SKM-1 (cell line): ENCODE data around the gene ANK2.
A peak's percentile ranks its signal among the peaks of the same experiment; 100 is the strongest.

Experiments used
- DNase-seq: peaks from one replicate; lab custom pipeline; 2025; ENCODE audit not compliant: unreplicated experiment; lab: John Stamatoyannopoulos, UW

ANK2 gene

DNA sequence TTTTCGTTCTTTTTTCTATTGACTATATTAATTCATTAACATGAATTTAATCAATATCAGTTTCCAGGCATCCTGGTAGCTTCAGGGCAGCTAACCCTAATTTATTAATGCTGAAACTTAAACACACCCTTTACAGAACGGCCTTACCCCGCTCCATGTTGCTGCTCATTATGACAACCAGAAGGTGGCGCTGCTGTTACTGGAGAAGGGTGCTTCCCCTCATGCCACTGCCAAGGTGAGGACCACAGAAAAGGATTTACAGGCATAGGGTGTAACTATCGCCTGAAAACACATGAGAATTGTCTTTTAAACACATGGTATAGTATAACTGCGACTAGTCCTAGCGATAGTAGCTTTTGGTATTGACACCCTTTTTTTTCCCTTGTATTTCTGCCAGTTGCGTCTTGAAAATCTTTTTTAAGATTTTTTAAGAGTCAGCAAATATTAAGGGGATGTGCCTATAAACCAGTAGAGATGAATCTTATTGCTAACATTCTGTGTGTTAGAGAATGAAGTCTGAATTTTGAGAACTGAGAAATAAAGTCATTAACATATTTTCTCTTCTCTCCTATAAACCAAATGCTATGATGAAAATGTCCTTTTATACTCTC, 229.0 kb downstream of the ANK2 start:
- DNase-seq: peak; percentile 42

DNA sequence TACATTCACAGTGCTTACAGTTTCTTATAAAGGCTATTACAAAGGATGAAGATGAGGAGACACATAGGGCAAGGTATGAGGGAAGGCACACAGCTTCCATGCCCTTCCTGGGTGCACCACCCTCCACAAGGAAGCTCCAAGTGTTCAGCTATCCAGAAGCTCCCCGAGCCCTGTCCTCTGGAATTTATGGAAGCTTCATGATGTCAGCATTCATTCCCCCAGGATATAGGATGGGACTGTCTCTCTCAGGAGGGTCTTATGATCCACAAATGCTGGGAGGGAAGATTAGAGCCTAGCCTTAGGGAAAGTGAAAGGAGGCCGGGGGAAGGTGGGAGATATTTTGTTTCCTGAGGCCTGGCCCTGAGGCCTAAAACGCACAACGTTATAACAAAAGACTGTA, 236.0 kb downstream of the ANK2 start:
- DNase-seq: no peak

DNA sequence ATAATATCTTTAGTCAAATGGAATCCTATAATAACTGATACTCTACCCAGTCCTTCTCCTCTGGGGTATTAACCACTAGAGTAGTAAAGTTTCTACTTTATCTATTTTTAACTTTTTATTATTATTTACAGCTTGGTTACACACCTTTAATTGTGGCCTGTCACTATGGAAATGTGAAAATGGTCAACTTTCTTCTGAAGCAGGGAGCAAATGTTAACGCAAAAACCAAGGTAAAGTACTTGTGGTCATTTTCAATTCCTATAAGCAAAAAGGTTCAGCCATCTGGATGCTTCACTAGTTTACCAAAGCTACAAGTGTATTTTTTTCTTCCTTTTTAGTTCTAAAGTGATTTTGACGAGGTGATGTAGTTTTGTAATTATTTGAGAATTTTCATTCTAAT, 238.8 kb downstream of the ANK2 start:
- no peak for DNase-seq

DNA sequence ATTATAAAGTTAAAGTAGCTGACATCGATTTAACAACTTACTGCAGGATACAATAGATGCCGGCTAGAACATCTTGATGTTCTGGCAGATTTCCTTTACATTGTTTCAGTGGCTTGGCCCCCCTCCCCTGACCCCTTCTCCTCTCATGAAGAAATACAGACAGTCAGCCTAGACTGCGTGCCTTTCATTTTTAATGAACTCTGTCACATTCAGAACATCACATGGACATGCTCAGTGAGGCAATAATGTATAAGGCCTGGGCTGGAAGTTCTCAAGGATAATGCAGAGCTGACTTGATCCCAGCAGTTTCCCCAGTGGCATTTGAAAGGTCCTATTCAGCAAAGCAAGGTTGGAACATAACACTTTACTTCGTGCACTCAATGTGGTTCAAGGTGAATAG, 239.2 kb downstream of the ANK2 start:
- DNase-seq: no peak

DNA sequence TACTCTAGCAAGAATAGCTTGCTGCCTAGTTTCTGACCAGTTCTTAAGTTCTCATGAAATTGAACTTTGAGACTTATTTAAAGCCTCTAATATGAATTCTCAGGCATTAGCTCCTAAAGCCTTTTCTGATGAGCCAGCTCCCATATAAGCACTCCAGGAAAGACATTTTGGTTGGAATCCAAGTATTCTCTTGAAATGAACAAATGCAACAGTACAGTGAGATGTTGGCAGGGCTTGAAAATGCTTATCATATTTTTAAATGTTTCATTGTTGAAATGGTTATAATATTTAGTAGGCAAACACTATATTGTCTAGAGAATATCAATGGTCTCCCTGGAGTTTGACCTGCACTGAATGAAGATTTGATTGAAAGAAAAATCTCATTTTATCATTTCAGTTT, 240.3 kb downstream of the ANK2 start:
- no peak for DNase-seq

DNA sequence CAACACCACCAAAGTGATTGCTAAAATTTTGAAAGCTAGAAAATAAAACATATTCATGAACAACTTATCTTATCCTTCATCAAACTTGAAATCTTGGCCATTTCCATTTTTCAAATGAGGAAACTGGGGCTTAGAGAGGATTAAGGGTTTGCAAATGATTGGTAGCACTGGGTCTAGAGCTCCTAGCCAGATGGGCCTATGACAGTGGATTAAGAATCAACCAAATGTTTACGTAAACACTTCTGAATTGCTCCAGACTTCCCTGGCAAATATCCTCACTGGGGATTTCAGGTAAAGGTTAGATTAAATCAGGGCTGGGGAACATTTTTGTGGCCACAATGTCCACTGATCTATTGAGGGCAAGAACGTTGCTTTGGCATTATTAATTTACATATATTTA, 241.2 kb downstream of the ANK2 start:
- DNase-seq: no peak

DNA sequence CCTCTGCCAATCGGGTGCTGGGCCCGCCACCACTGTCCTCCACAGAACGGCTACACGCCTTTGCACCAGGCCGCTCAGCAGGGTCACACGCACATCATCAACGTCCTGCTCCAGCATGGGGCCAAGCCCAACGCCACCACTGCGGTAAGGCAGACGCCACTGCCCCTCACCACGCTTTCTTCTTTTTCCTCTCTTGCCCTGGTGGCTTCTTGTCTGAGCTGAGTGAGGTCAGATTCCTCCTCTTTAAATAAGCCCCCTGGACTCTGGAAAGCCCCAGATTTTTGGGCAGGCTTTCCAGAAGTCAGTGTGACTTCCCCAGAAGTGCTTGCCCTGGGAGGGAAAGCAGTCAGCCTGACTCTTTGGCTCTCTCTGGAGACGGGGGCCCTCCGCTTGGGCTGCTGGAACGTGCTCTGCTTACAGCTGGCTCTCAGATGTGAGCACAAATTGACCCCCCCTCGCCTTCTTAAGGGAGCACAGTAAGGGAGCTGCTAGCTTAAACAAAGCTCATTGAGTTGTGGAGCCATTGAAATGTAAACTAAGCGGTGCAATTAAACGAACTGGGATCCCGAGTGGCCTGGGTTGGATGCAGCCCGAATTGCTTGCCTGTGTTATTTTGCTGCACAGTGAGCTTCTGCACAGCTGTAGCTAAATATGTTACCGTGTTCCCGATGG, 243.1 kb downstream of the ANK2 start:
- DNase-seq: no peak

DNA sequence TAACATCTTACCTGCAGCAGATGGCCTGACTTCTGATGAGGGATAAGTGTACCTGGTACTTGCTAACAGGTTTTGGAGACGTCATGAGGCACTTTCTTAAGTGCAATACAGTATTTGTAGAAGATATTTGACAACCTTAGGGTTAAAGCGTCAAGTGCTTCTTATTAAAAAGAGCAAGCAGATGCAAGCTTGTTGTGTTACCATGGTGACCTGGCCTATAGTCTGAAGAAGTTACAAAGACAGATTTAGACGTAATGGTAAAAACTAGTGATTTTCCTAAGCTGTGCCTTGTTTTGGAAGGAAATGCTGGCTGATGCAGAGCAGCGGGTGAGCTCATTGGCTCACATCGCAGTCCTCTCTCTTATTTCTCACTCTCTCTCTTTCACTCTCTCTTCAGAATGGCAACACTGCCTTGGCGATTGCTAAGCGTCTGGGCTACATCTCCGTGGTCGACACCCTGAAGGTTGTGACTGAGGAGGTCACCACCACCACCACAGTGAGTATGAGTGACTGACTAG, 243.6 kb downstream of the ANK2 start:
- no peak for DNase-seq

DNA sequence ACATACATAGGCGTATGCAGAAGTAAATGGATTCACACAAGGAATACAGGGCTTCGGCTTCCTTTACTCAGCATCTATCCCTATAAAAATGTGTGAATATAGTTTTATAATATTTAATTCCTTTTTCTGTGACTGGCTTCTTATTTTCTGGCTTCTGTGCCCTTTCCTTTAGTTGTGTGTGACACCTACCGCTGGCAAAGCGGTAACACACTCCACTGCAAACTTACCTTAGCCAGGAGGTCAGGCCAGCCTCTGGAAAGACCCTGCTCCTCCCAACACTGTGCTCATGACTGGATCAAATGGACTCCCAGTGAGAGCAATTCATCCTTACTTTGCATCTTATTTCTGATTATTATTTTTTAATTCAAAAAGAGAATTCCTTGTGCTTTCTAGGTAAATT, 244.2 kb downstream of the ANK2 start:
- DNase-seq: no peak

DNA sequence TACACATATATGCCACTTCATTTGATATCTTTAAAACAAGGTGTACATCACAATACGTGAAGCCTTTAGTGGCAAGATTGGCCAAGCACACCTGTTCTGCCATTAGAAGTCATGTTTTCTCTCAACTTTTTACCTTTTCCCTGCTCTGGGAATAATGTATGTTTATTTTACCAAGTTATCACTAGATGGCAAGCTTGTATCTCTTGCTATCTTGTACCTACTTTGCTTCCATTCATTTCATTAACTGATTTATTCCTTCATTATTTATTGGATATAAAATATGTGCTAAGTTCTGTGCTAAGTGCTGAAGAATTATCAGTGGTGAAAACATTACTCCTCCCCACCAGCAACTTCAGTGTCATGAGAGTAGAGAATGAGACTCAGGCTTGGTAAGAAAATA, 245.5 kb downstream of the ANK2 start:
- no peak for DNase-seq

DNA sequence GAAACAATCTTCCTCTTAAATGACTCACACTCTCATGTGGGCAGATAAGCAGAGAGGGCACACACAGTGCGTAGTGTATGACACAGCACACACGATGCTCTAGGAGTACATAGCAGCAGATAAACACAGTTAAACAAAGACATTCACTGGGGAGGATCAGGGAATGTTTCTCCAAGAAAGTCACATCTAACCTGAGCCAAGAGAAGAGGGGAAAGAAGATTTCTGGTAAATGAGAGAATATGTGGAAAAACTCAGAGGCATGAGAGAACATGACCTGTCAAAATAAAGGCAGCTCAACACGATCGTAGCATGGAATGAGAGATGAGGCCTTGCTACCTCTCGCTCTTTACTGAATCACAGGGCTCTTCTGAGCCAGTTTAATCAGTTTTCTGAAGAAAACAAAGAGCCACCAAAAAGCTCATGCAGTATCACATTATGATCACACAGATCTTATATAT, 251.0 kb downstream of the ANK2 start:
- DNase-seq: no peak

DNA sequence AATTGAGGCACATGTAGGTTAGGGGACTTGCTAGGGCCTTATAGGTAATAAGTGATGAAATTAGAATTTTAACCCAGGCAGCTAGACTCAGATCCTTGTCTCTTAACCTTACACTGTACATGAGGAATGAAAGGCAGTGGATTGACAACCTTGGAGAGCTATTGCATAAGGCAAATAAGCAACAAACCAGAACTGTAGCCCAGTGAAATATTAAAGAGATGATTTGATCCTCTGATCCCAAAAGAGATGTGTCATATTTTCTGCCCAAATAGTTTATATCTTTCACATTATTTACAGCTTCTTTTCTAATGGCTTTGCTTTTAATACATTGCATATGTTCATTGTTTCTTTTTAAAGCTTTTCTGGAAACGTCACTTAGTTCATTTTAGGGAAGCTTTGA, 252.6 kb downstream of the ANK2 start:
- no peak for DNase-seq

DNA sequence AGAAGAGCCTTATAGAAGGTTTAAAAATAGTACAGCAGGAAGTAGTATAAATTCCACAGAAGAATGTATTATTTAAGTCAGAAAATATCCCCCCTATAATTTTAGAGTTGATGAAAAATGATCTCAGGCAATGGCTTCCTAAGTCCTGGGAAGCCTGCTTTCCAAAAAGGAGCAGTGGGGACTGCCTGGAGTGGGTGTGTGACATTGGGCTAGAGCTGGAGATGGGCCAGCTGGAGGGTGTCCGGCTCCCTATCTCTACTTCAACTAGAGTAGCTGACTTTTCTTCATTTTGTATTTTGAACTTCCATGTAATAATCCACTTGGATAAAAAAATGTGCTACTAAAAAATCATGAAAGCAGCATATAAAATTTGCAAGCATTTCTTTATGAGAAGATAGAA, 253.9 kb downstream of the ANK2 start:
- DNase-seq: no peak

DNA sequence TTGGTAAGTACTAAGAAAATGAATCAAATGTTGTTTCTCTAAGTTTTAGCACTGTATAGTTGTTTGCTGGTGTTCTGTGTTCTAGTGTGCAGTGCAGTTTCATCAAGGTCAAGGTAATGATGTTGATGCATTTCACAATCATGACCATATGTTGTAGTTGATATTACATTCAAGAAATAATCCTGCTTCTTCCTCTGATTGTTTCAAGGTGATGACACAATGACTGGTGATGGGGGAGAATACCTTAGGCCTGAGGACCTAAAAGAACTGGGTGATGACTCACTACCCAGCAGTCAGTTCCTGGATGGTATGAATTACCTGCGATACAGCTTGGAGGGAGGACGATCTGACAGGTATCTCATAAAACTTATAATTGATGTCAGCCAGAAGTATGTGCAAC, 261.6 kb downstream of the ANK2 start:
- no peak for DNase-seq

DNA sequence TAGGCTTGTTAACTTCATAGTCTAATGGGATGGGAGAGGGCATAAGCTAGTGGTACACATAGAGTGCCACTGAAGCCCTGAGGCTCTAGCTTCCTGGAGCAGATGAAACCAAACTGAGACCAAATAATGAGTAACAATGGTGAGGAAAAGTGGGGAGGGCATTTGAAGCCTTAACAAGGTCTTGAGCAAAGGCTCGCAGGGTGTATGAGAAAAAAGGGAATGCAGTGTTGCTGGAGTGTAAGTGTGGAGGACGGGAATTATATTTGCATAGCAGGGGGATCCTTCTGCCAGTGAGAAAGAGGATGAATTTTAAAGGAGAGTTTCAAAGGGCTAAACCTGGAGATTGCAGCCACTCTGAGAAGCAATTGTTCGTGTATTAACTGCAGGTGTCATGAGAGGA, 263.1 kb downstream of the ANK2 start:
- no peak for DNase-seq

DNA sequence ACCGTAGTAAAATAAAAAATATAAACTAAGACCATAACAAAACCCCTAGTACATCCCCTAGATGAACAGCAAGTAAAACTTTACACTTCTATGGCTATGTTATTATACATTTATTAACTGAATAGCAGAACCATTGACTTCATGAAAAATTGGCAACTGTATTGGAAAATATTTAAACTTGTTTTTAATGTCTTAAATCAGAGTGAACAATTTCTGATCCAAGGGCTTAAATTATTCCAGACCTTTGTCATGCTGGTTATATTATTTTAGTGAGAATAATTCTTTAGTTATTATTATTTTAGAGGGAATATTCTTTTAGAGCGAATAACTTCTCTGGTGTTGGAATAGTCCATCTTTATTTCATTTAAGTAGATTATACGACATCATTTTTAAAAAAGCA, 265.0 kb downstream of the ANK2 start:
- no peak for DNase-seq

DNA sequence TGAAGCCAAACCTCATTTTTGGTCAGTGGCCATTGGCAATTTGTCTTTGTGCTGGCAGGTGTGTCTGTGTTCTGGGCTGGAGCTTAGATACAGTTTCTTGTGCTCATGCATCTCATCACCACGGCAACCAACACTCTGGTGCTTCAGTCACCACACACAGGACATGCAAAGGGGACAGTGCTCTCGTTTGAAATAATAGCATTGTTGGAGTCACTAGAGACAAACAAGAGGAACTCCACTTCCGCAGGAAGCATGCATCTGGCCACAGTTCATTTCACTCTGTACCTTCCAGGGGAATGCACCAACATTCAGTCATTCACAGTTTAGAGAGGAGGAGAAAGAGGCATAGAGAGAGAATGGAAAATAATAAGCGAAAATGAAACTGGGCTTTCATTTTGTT, 267.4 kb downstream of the ANK2 start:
- no peak for DNase-seq

DNA sequence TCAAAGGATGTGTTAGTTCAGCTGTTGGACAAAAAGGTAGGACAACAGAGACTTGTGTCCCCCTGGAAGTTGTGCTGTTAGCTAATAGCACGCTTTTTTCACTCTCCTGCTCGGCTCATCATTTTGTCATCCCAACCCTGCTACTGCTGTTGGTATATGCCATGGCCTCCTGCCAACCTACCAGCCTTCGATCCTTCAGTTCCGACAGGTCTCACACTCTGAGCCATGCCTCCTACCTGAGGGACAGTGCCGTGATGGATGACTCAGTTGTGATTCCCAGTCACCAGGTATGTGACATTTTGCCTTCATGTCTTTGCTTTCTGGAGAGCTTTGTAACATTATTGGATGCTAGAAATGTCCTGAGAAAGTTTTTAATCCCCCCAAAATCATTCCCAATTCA, 268.1 kb downstream of the ANK2 start:
- DNase-seq: no peak

DNA sequence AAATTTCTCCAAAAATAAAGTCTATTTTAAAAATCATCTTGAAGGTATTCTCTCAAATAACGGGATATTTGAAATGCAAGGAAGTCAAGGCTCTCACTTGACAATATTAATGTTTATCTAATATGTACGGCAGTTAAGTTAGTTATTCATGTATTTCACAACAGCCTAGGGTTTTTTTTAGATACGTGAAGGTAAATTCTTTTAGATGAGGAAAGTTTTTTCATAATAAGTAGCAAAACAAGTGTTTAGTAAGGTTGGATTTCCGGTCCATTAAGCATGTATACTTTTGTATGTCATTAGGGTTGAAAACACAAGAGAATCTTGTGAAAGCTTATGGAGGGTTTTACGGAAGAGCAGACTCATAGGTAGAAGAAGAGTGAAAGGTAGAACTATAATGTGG, 273.3 kb downstream of the ANK2 start:
- no peak for DNase-seq

DNA sequence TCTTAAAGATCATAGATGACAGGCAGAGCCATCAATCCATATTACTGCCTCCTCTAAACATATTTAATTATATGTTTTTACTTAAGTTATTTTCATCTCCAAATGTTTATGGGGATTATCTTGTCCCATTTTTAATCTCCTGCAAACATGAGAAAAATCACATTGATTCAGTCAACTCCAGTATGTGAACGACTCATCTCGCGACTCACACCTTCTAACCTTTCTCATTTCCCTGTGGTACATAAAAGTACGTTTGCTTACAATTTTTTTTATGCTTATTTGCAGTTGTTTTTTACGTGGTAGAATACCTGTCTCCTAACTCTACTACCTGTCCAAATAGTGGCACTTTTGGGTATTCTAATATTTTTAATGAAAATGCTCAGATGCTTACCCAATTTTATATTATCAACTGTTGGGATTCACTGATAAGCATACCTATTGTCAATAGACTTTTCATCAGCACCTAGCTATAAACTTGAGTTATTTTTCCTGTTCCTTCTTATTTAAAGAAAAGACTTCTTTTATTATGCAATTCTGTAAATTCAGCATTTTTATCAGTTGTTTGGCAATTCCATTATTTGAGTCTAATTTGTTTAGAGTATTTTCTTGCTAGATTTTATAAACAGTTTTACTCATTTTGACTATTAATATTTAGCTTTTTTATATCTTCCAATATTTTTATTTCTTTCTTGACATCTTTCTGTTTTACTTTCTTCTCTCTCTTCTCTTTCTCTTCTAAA, 276.6 kb downstream of the ANK2 start:
- DNase-seq: no peak

DNA sequence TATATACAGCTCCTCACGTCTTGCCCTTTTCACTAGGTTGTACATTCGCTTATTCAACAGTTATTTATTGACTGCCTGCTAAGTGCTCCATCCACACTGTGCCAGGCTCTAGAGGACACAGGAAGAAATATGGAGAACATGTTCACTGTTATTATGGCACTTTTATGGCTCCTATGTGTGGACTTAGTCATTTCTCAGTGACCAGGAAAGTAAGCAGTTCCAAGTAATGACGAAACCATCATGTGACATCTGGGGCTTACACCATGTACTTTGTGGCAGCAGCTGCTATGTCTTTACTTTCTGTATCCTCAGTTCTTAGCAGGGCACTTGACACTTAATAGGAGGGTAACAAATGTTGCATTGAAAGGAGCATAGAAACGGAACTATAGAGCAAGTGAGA, 278.0 kb downstream of the ANK2 start:
- DNase-seq: no peak

DNA sequence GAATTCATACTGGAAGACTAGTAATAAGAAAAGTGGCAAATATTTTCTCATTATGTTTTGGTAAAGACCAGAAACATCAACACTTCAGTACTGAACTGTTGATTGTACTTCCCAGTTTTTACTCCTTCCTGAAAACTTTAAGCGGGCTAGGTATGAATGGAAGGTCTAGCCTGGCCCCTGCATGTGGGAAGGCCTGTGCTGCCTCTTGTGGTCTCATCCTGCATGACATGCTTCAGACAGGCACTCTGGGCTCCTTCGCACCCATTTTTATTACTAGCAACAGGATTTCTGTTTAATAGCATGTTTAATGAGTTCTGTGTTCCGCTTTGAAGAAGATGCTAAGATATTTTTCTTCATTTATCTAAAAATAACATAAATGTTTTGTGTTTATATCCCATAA, 279.1 kb downstream of the ANK2 start:
- DNase-seq: no peak
